Measurements from ENCODE around the gene PARP12. TPM values are rescaled to one million over a fixed set of nuclear protein-coding genes. Genes with fewer than 3 reads are reported as not detected.
A peak's percentile ranks its signal among the peaks of the same experiment; 100 is the strongest.

Gene PARP12
- total and polyA plus RNA-seq, 2 of the 13 experiments (the other 11 are each of a cell fraction or from before 2014, with no cell fraction given): 15.5 to 35.2 TPM

DNA sequence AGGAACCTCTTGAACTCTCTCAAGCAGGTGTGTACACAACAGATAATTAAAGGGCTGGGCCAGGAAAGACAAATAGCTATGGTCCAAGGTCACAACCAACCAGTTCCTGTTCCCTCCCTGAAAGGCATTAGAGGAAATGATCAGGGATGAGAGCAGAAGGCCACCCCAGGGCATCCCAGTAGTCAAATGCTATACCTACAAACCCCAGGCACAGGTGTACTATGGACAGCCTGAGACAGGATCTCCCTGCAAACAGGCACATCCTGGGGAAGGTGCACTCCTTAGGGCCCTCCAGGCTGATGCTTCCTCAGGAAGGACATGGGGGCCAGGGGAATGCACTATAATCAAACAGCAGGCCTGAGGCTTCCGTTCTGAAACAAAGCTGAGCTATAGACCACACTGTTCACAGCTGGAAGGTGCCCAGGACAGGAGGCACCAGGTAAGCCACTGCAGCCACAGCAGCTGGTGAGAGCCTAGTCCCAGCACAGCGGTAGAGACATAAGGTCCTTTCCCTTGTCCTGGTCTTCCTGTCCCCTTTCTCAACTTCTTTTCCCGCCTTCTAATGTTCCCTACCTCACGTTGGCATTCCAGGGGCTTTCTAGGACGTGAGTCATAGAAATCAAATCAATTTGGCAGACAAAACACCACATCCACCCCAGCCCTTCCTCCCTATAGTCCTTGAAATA, 13.3 kb downstream of the PARP12 start (continued):
- TF ChIP-seq, protein P1, sequence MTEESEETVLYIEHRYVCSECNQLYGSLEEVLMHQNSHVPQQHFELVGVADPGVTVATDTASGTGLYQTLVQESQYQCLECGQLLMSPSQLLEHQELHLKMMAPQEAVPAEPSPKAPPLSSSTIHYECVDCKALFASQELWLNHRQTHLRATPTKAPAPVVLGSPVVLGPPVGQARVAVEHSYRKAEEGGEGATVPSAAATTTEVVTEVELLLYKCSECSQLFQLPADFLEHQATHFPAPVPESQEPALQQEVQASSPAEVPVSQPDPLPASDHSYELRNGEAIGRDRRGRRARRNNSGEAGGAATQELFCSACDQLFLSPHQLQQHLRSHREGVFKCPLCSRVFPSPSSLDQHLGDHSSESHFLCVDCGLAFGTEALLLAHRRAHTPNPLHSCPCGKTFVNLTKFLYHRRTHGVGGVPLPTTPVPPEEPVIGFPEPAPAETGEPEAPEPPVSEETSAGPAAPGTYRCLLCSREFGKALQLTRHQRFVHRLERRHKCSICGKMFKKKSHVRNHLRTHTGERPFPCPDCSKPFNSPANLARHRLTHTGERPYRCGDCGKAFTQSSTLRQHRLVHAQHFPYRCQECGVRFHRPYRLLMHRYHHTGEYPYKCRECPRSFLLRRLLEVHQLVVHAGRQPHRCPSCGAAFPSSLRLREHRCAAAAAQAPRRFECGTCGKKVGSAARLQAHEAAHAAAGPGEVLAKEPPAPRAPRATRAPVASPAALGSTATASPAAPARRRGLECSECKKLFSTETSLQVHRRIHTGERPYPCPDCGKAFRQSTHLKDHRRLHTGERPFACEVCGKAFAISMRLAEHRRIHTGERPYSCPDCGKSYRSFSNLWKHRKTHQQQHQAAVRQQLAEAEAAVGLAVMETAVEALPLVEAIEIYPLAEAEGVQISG (CRISPR knock-in tag; IDR thresholded peaks at IDR 0.05): peak; percentile 84
- TF ChIP-seq ZNF136 (CRISPR knock-in tag; IDR thresholded peaks at IDR 0.05; ENCODE audit: low read depth): no peak
- TF ChIP-seq, protein P2, sequence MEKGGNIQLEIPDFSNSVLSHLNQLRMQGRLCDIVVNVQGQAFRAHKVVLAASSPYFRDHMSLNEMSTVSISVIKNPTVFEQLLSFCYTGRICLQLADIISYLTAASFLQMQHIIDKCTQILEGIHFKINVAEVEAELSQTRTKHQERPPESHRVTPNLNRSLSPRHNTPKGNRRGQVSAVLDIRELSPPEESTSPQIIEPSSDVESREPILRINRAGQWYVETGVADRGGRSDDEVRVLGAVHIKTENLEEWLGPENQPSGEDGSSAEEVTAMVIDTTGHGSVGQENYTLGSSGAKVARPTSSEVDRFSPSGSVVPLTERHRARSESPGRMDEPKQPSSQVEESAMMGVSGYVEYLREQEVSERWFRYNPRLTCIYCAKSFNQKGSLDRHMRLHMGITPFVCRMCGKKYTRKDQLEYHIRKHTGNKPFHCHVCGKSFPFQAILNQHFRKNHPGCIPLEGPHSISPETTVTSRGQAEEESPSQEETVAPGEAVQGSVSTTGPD (CRISPR knock-in tag; IDR thresholded peaks at IDR 0.05): no peak
- peak; percentile 74 to 99; a peak in 3 of 4 replicates for TF ChIP-seq EP300 (IDR thresholded peaks at IDR 0.05; ENCODE audit: low read depth in 2 of 2, low read length in 2 of 2)
- peak; percentile 97 for TF ChIP-seq EP300 (CRISPR knock-in tag; IDR thresholded peaks at IDR 0.05; ENCODE audit: borderline replicate concordance)
- peak; percentile 41; the same call in 1 of the 2 replicates for TF ChIP-seq ZNF83 (CRISPR knock-in tag; IDR thresholded peaks at IDR 0.05; ENCODE audit: borderline replicate concordance)
- no peak for TF ChIP-seq RBAK (CRISPR knock-in tag; IDR thresholded peaks at IDR 0.05)
- no peak for TF ChIP-seq TGIF2 (CRISPR knock-in tag; IDR thresholded peaks at IDR 0.05)
- TF ChIP-seq, protein P3, sequence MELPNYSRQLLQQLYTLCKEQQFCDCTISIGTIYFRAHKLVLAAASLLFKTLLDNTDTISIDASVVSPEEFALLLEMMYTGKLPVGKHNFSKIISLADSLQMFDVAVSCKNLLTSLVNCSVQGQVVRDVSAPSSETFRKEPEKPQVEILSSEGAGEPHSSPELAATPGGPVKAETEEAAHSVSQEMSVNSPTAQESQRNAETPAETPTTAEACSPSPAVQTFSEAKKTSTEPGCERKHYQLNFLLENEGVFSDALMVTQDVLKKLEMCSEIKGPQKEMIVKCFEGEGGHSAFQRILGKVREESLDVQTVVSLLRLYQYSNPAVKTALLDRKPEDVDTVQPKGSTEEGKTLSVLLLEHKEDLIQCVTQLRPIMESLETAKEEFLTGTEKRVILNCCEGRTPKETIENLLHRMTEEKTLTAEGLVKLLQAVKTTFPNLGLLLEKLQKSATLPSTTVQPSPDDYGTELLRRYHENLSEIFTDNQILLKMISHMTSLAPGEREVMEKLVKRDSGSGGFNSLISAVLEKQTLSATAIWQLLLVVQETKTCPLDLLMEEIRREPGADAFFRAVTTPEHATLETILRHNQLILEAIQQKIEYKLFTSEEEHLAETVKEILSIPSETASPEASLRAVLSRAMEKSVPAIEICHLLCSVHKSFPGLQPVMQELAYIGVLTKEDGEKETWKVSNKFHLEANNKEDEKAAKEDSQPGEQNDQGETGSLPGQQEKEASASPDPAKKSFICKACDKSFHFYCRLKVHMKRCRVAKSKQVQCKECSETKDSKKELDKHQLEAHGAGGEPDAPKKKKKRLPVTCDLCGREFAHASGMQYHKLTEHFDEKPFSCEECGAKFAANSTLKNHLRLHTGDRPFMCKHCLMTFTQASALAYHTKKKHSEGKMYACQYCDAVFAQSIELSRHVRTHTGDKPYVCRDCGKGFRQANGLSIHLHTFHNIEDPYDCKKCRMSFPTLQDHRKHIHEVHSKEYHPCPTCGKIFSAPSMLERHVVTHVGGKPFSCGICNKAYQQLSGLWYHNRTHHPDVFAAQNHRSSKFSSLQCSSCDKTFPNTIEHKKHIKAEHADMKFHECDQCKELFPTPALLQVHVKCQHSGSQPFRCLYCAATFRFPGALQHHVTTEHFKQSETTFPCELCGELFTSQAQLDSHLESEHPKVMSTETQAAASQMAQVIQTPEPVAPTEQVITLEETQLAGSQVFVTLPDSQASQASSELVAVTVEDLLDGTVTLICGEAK (IDR thresholded peaks at IDR 0.05): no peak
- TF ChIP-seq, protein P3 (CRISPR knock-in tag; IDR thresholded peaks at IDR 0.05): peak; percentile 70
- peak; percentile 89 for TF ChIP-seq NFKBIZ (CRISPR knock-in tag; IDR thresholded peaks at IDR 0.05)
- TF ChIP-seq, protein P4, sequence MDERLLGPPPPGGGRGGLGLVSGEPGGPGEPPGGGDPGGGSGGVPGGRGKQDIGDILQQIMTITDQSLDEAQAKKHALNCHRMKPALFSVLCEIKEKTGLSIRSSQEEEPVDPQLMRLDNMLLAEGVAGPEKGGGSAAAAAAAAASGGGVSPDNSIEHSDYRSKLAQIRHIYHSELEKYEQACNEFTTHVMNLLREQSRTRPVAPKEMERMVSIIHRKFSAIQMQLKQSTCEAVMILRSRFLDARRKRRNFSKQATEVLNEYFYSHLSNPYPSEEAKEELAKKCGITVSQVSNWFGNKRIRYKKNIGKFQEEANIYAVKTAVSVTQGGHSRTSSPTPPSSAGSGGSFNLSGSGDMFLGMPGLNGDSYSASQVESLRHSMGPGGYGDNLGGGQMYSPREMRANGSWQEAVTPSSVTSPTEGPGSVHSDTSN (CRISPR knock-in tag; IDR thresholded peaks at IDR 0.05): no peak
- peak; percentile 80 for TF ChIP-seq ZNF501 (CRISPR knock-in tag; IDR thresholded peaks at IDR 0.05)
